B cell (primary cell): ENCODE results near the gene MRPS6. TPM values are rescaled to one million over a fixed set of nuclear protein-coding genes. Genes with fewer than 3 reads are reported as not detected.

ENCODE experiments used
- ATAC-seq: fragments of 200-7000 bp; cut with Tn5 transposase; one replicate; pipeline ENCODE4 v1.10.0; 2021; ENCODE audit warnings: low read depth, mild to moderate bottlenecking, moderate number of reproducible peaks, moderate library complexity
- CTCF ChIA-PET: fragments of 350-600 bp; sonication (Branson Sonifier 250); formaldehyde crosslinking; loops from one replicate; lab custom pipeline; 2021; ENCODE audit warnings: antibody characterized with exemption, inconsistent platforms; lab: Charles Lee
- POLR2A ChIA-PET: fragments of 350-600 bp; sonication (Branson Sonifier 250); formaldehyde crosslinking; loops from one replicate; lab custom pipeline; 2021; ENCODE audit warnings: antibody characterized with exemption; lab: Charles Lee
- DNase-seq: peaks from one replicate; pipeline ENCODE4 v3.0.0; 2013
- H2AFZ ChIP-seq: 2 replicates; pipeline ENCODE4 v1.6.1; 2012; ENCODE audit warnings: mild to moderate bottlenecking, low read depth, low read length; ENCODE audit not compliant: insufficient read depth, poor library complexity, severe bottlenecking
- H3K27ac ChIP-seq, 2 donors: 1 replicate in 1 of 2; 2 replicates in 1 of 2; pipeline ENCODE4 v1.5.1; 2012 to 2013; ENCODE audit warnings: low read length in 2 of 2, mild to moderate bottlenecking in 2 of 2, moderate library complexity in 1 of 2
- H3K27me3 ChIP-seq, 4 experiments: fragments of 200-600 bp in 1 of 4; sonication (generic) in 1 of 4; replicated peaks in 1 of 4; 1 replicate in 2 of 4; 2 replicates in 2 of 4; pipeline versions ENCODE4 v1.6.1 to v1.7.0; 2013 to 2016; ENCODE audit warnings: low read length in 3 of 4, mild to moderate bottlenecking in 2 of 4, mixed read lengths in 1 of 4, moderate library complexity in 1 of 4; ENCODE audit not compliant: insufficient read depth in 4 of 4, control insufficient read depth in 3 of 4; ENCODE audit errors: control extremely low read depth in 1 of 4
- H3K36me3 ChIP-seq, 2 experiments: replicated peaks in 1 of 2; 1 replicate in 1 of 2; 2 replicates in 1 of 2; pipeline versions ENCODE4 v1.6.1 to v1.7.1; 2013; ENCODE audit warnings: low read length in 1 of 2; ENCODE audit not compliant: insufficient read depth in 2 of 2, control insufficient read depth in 1 of 2; ENCODE audit errors: control extremely low read depth in 1 of 2, extremely low read depth in 1 of 2
- H3K4me1 ChIP-seq, 2 donors: fragments of 200-600 bp in 1 of 2; sonication (generic) in 1 of 2; 1 replicate in 1 of 2; 2 replicates in 1 of 2; pipeline versions ENCODE4 v1.5.1 to v1.6.1; 2013 to 2017; ENCODE audit warnings: low read length in 2 of 2; ENCODE audit not compliant: control insufficient read depth in 2 of 2, insufficient read depth in 2 of 2
- H3K4me2 ChIP-seq: replicated peaks from 2 replicates; pipeline ENCODE3; 2012; ENCODE audit warnings: mild to moderate bottlenecking, low read depth, low read length; ENCODE audit not compliant: poor library complexity, severe bottlenecking
- H3K4me3 ChIP-seq, 5 experiments: fragments of 200-600 bp in 1 of 5; sonication (generic) in 1 of 5; 1 replicate in 3 of 5; 2 replicates in 2 of 5; pipeline versions ENCODE4 v1.5.1 to v1.7.0; 2011 to 2016; ENCODE audit warnings: low read length in 4 of 5, mild to moderate bottlenecking in 4 of 5, low read depth in 2 of 5, control low read depth in 1 of 5, moderate library complexity in 1 of 5; ENCODE audit not compliant: insufficient read depth in 1 of 5; ENCODE audit errors: control extremely low read depth in 1 of 5, extremely low read depth in 1 of 5
- H3K79me2 ChIP-seq: fragments of 200-600 bp; sonication (generic); one replicate; pipeline ENCODE4 v1.6.0; 2016; ENCODE audit warnings: low read length; ENCODE audit not compliant: control insufficient read depth, insufficient read depth
- H3K9ac ChIP-seq: fragments of 200-600 bp; sonication (generic); 2 replicates; pipeline ENCODE4 v1.6.1; 2017; ENCODE audit warnings: mild to moderate bottlenecking, low read length, moderate library complexity
- H3K9me3 ChIP-seq, 3 donors: one replicate each; pipeline versions ENCODE4 v1.6.1 to v1.7.1; 2013; ENCODE audit warnings: low read length in 2 of 3; ENCODE audit not compliant: control insufficient read depth in 2 of 3, insufficient read depth in 1 of 3; ENCODE audit errors: control extremely low read depth in 1 of 3
- H4K20me1 ChIP-seq: 2 replicates; pipeline ENCODE4 v1.6.0; 2012; ENCODE audit warnings: mild to moderate bottlenecking, low read length; ENCODE audit not compliant: insufficient read depth, control insufficient read depth, poor library complexity, severe bottlenecking
- H3K27ac Mint-ChIP-seq: one replicate; pipeline ENCODE4 v1.8.0; 2021; ENCODE audit warnings: mixed read lengths
- H3K27me3 Mint-ChIP-seq: one replicate; pipeline ENCODE4 v1.8.0; 2021; ENCODE audit warnings: mixed read lengths
- H3K4me1 Mint-ChIP-seq: one replicate; pipeline ENCODE4 v1.8.0; 2021; ENCODE audit warnings: mixed read lengths
- H3K4me3 Mint-ChIP-seq: one replicate; pipeline ENCODE4 v1.8.0; 2021; ENCODE audit warnings: mixed read lengths
- H3K9me3 Mint-ChIP-seq: one replicate; pipeline ENCODE4 v1.8.0; 2022; ENCODE audit warnings: mixed read lengths; ENCODE audit not compliant: insufficient read depth
- CTCF ChIP-seq: fragments of 200-600 bp; IDR thresholded peaks from one replicate; pipeline ENCODE4 v1.8.0; 2022; ENCODE audit warnings: antibody characterized with exemption, mild to moderate bottlenecking
- EZH2 ChIP-seq: IDR thresholded peaks from 2 replicates; pipeline ENCODE4 v1.6.1; 2012; ENCODE audit warnings: borderline replicate concordance, low read depth, mild to moderate bottlenecking, moderate library complexity, low read length; ENCODE audit not compliant: insufficient read depth, poor library complexity, severe bottlenecking
- WGBS: methylation state at CpG from one replicate; pipeline ENCODE4 v1.1.5; 2013; ENCODE audit warnings: missing lambda C conversion rate; ENCODE audit not compliant: insufficient coverage; 5-methylcytosine and 5-hydroxymethylcytosine counted together
- intact Hi-C: fragments of 100-400 bp; cut with micrococcal nuclease; formaldehyde crosslinking; loops from one replicate; pipeline ENCODE4 v1.10.0; 2022
- polyA plus RNA-seq: library from polyadenylated mRNA; depleted of rRNA; stranded (reverse); fragments of >200 nt; gene quantifications from 2 replicates; pipeline ENCODE4 v1.2.3, GENCODE V29; 2012
- total RNA-seq, 2 donors: library from RNA; stranded (reverse); fragments of 120-200 nt in 1 of 2; gene quantifications; 1 replicate in 1 of 2; 2 replicates in 1 of 2; pipeline versions ENCODE4 v1.2.3 to v1.2.4, GENCODE V29; 2013 to 2022

MRPS6 gene
- total and polyA plus RNA-seq, 2 donors (not counting 1 experiment from before 2014, with no cell fraction given): 15.7 to 37.9 TPM

- Histone ChIP-seq H2AFZ (no peak overlapping the region), H3K27me3 (no peaks in the 10 kb centered on the region), H3K4me1 (peaks cover 4 to 8% of the 10 kb centered on the region in 2 donors), H3K36me3 (peaks cover 3 to 12% of the 10 kb centered on the region in 2 experiments), H4K20me1 (no peaks in the 10 kb centered on the region), H3K27ac (no peak overlapping the region), H3K9ac (no peak overlapping the region), H3K79me2 (no peaks in the 10 kb centered on the region), H3K9me3 (peaks cover 0 to 27% (median 0%) of the 10 kb centered on the region in 3 donors), H3K4me2 (no peak overlapping the region), H3K4me3 (no peak overlapping the region)
- H3K27me3 Mint-ChIP-seq: no peaks in the 10 kb centered on the region
- no peak overlapping the region for H3K4me3 Mint-ChIP-seq
- 100% methylated on average over 3 of the region's 3 CpGs for WGBS
- DNase-seq (no peak), ATAC-seq (no peak)
- no peak overlapping the region for H3K27ac Mint-ChIP-seq
- ChIA-PET CTCF (interaction anchor here (1.0 kb wide), 1 partner anchor 202 kb away, joined by 3 read pairs; no protein-coding TSS in a partner anchor), POLR2A (no interaction called here)
- intact Hi-C loops: no loop called here
- TF ChIP-seq EZH2 (no peak), CTCF (no peak)
- peaks cover 24% of the 10 kb centered on the region for H3K4me1 Mint-ChIP-seq
- H3K9me3 Mint-ChIP-seq: no peaks in the 10 kb centered on the region
These were observed 75.0 kb downstream of the MRPS6 start for GRCh38 chr21:34148419-34148804.

- TF ChIP-seq CTCF: no peak
- no peak for TF ChIP-seq EZH2
- Mint-ChIP-seq H3K9me3 (no peaks in the 10 kb centered on the region), H3K27ac (no peak overlapping the region), H3K4me1 (peaks cover 24% of the 10 kb centered on the region), H3K4me3 (no peak overlapping the region), H3K27me3 (no peaks in the 10 kb centered on the region)
- 93% methylated on average over 3 of the region's 7 CpGs for WGBS
- H3K4me3 ChIP-seq: no peak overlapping the region
- H3K79me2 ChIP-seq: no peaks in the 10 kb centered on the region
- peaks cover 0 to 24% (median 0%) of the 10 kb centered on the region in 3 donors for H3K9me3 ChIP-seq
- ATAC-seq (no peak), DNase-seq (no peak)
- H2AFZ ChIP-seq: no peak overlapping the region
- peaks cover 3 to 6% of the 10 kb centered on the region in 2 experiments for H3K36me3 ChIP-seq
- H4K20me1 ChIP-seq: no peaks in the 10 kb centered on the region
- CTCF ChIA-PET: interaction anchor here (1.0 kb wide), 1 partner anchor 201 kb away, joined by 3 read pairs; no protein-coding TSS in a partner anchor
- POLR2A ChIA-PET: no interaction called here
- H3K9ac ChIP-seq: no peak overlapping the region
- no peaks in the 10 kb centered on the region for H3K27me3 ChIP-seq
- no peak overlapping the region for H3K4me2 ChIP-seq
- peaks cover 4 to 8% of the 10 kb centered on the region in 2 donors for H3K4me1 ChIP-seq
- intact Hi-C loops: no loop called here
- no peak overlapping the region for H3K27ac ChIP-seq
These were observed 75.6 kb downstream of the MRPS6 start for GRCh38 chr21:34148826-34149558.
